ENCODE measurements around the gene WNT6.

- TF ChIP-seq NR2F2 (IDR thresholded peaks at IDR 0.05) (no peak), RAD21 (IDR thresholded peaks at IDR 0.05) (no peak), REST (IDR thresholded peaks at IDR 0.05) (no peak), HNF4G (IDR thresholded peaks at IDR 0.05) (no peak), MAX (IDR thresholded peaks at IDR 0.05) (no peak), CTCF (IDR thresholded peaks at IDR 0.05; ENCODE audit: low read depth, low read length, missing input control) (no peak), ATF3 (IDR thresholded peaks at IDR 0.05) (no peak), YY1 (IDR thresholded peaks at IDR 0.05) (no peak), SP1 (IDR thresholded peaks at IDR 0.05) (no peak), ZBTB33 (IDR thresholded peaks at IDR 0.05) (no peak), RXRA (IDR thresholded peaks at IDR 0.05) (no peak), TAF1 (conservative IDR thresholded peaks at IDR 0.05) (no peak)
Observed at GRCh38 chr2:218814540-218815243, 44.9 kb upstream of the WNT6 start.
